Brain microvascular endothelial cell (primary cell): Measurements from ENCODE around the gene TRIM65.

Experiments
- DNase-seq: peaks from one replicate; pipeline ENCODE4 v3.0.0-alpha.2; 2020
- H3K27ac ChIP-seq: fragments of 250-450 bp; sonication (Bioruptor Pico); 2 replicates; pipeline ENCODE4 v1.5.1; 2020; ENCODE audit warnings: mild to moderate bottlenecking, moderate library complexity
- H3K27me3 ChIP-seq: fragments of 250-450 bp; sonication (Bioruptor Pico); replicated peaks from 2 replicates; pipeline ENCODE4 v1.5.1; 2020; ENCODE audit warnings: mild to moderate bottlenecking
- H3K36me3 ChIP-seq: fragments of 250-450 bp; sonication (Bioruptor Pico); replicated peaks from 2 replicates; pipeline ENCODE4 v1.5.1; 2020; ENCODE audit warnings: mild to moderate bottlenecking
- H3K4me3 ChIP-seq: 2 replicates; pipeline ENCODE4 v1.5.1; 2011; ENCODE audit warnings: low read depth, mild to moderate bottlenecking, control low read depth, low read length, moderate library complexity
- in situ Hi-C: cut with HindIII; loops from 2 replicates; pipeline ENCODE4 v1.10.0; 2017; ENCODE audit warnings: low sequenced_read_pairs, low pct_ligation_motif_present
- TF ChIP-seq, protein P1 (sequence below): IDR thresholded peaks from 2 replicates; pipeline ENCODE4 v1.5.1; 2011; ENCODE audit warnings: low read depth, mild to moderate bottlenecking, moderate library complexity, low read length, control low read depth, inconsistent platforms; ENCODE audit errors: missing control alignments

TRIM65 gene

DNA sequence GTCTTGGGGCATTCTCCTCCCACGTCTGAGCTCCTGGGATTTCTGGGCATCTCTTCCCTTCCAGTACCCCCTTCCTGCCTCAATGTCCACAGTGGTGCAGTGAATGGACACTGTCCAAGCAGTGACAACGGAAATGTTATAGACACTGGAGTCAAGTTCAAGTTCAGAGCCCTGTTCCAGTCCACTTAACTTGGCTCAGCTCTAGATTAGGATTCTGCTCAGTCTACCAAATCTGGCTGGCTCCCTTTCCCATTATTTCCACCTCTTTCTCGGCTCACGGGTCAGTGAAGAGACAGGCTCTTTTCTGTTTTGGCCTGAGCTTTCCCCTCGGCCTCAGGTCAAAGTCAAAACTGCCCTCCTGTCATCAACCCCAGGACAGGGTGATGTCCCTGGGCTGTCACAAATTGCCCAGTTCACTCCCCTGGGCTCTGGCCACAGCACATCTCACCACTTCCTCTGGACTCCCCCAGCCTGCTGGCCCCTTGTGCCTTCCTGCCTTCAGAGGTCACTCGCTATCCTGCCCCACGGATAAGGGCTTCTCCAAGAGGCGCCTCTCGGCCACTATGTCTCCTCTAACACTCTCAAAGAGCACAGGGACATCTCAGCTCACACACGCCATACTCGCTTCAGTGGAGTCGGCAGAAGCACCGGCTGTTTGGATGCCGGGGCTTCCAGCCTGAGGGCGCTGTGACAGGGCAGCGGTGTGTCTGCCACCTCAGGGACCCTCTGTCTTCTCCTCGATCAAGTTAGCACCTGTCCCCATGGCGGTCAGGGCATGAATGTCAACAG, 25.6 kb upstream of the TRIM65 start:
- in situ Hi-C loops, result no loop called here
- DNase-seq, result no peak

DNA sequence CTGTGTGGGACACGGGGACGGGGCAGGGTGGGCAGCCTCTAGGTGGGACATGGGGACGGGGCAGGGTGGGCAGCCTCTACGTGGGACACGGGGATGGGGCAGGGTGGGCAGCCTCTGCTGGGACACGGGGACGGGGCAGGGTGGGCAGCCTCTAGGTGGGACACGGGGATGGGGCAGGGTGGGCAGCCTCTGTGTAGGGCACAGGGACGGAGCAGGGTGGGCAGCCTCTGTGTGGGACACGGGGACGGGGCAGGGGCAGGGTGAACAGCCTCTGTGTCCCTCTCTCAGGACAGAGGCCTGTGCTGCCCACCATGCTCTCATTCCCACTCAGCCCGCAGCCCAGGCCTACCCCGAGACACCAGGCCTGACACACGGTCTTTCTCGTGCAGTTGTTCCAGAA, 24.8 kb upstream of the TRIM65 start:
- H3K36me3 ChIP-seq, result no peaks in the 10 kb centered on the region
- in situ Hi-C loops, result no loop called here
- TF ChIP-seq, protein P1, sequence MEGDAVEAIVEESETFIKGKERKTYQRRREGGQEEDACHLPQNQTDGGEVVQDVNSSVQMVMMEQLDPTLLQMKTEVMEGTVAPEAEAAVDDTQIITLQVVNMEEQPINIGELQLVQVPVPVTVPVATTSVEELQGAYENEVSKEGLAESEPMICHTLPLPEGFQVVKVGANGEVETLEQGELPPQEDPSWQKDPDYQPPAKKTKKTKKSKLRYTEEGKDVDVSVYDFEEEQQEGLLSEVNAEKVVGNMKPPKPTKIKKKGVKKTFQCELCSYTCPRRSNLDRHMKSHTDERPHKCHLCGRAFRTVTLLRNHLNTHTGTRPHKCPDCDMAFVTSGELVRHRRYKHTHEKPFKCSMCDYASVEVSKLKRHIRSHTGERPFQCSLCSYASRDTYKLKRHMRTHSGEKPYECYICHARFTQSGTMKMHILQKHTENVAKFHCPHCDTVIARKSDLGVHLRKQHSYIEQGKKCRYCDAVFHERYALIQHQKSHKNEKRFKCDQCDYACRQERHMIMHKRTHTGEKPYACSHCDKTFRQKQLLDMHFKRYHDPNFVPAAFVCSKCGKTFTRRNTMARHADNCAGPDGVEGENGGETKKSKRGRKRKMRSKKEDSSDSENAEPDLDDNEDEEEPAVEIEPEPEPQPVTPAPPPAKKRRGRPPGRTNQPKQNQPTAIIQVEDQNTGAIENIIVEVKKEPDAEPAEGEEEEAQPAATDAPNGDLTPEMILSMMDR, result no peak
- H3K27me3 ChIP-seq, result no peaks in the 10 kb centered on the region
- DNase-seq, result no peak
- H3K4me3 ChIP-seq, result no peak overlapping the region
- H3K27ac ChIP-seq, result no peak overlapping the region

More for the DNA sequence above, 25.6 kb upstream of the TRIM65 start:
- Histone ChIP-seq H3K4me3 (no peak overlapping the region), H3K27ac (no peak overlapping the region), H3K27me3 (no peaks in the 10 kb centered on the region), H3K36me3 (no peaks in the 10 kb centered on the region)
- TF ChIP-seq, protein P1, result no peak

DNA sequence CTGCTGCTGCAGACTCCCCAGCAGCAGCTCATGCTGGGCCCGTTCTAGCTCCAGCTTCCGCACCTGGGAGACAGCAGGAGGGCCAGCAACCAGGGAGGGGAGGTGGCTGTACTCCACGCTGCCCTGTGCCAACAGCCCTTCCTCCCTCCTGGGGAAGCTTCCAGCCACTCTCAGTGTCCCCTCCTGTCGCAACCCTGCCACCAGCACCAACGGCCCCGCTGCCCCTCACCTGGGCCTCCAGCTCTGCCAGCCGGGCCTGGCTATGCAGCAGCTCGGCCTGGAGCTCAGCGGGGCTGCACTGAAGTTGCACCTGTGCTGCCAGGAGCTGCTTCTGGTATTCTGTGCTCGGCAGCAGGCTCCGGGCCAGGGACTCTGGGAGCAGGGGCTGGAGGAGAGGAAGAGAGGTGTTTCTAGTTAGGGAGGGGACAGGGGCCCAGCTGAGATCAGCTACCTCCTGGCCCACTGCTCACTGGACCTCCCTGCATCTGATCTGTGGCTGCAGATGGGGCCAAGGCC, 23.4 kb upstream of the TRIM65 start:
- Histone ChIP-seq H3K36me3 (no peaks in the 10 kb centered on the region), H3K27ac (no peak overlapping the region), H3K27me3 (no peaks in the 10 kb centered on the region), H3K4me3 (no peak overlapping the region)
- TF ChIP-seq, protein P1, result no peak
- in situ Hi-C loops, result no loop called here
- DNase-seq, result no peak

DNA sequence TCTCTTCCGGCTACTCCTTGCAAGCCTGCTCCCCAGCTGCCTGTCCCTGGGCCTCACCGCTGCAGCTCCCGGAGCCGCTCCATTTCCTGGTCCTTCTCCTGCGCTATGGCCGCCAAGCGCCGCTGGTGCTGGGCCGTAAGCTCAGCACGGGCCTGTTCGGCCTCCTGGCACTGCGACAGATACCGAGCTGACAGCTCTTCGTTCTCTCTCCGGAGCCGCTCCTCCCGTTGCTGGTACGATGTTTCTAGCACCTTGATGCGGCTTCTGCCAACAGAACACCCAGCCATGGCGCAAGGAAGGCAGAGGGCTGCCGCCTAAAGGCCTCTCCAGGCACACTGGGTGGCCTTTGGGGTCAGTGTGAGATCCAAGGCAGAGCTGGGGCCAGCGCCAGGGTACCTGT, 22.9 kb upstream of the TRIM65 start:
- Histone ChIP-seq H3K36me3 (no peaks in the 10 kb centered on the region), H3K4me3 (no peak overlapping the region), H3K27me3 (no peaks in the 10 kb centered on the region), H3K27ac (no peak overlapping the region)
- in situ Hi-C loops, result no loop called here
- DNase-seq, result no peak
- TF ChIP-seq, protein P1, result no peak

DNA sequence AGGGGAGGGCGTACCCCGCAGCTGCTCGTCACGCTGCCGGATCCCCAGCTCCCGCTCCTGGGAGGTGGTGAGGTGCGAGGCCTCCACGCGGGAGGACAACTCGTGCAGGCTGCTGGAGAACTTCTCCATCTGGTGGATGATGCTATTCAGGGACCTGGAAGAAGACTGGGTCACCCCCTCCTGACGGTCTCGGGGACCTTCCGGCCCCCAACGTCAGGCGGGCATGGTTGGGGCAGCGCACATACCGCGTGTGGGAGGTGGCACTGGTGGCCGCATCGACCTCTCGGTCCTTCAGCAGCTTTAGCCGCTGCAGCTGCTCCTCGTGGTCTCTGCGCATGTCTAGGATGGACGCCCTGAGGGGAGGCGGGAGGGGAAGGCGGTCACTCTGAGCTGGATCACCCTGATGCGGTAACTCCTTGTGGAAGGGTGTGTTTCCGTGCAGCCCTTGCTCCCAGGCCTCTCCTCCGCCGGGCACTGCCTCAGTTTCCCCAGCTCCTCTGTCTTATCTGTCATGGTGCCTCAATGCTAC, 21.2 kb upstream of the TRIM65 start:
- no peaks in the 10 kb centered on the region for H3K27me3 ChIP-seq
- H3K4me3 ChIP-seq, result no peak overlapping the region
- TF ChIP-seq, protein P1, result no peak
- no peak for DNase-seq
- no peak overlapping the region for H3K27ac ChIP-seq
- in situ Hi-C loops, result no loop called here
- H3K36me3 ChIP-seq, result no peaks in the 10 kb centered on the region
